Right renal pelvis (tissue), 4 donors: ENCODE data around the gene TARBP1. TPM values are rescaled to one million over a fixed set of nuclear protein-coding genes. Genes with fewer than 3 reads are reported as not detected.
"Not testable (repeated sequence)": the region's sequence is repeated elsewhere in the genome, so short reads cannot be mapped to it uniquely, and the experiment has no call there.

Experiments
- DNase-seq, 4 donors: peaks; one replicate each; pipeline ENCODE4 v3.0.0-alpha.2; 2013; ENCODE audit warnings: low read depth in 4 of 4, low spot score in 3 of 4, missing footprints in 1 of 4
- polyA plus RNA-seq, 4 donors: library from polyadenylated mRNA; unstranded; fragments of 120-200 nt; gene quantifications; one replicate each; pipeline ENCODE4 v1.2.1, GENCODE V29; 2013; ENCODE audit not compliant: insufficient read length in 4 of 4

Gene TARBP1
- polyA plus RNA-seq, 4 donors, result 44.3 to 64.1 (median 50.4) TPM

DNA sequence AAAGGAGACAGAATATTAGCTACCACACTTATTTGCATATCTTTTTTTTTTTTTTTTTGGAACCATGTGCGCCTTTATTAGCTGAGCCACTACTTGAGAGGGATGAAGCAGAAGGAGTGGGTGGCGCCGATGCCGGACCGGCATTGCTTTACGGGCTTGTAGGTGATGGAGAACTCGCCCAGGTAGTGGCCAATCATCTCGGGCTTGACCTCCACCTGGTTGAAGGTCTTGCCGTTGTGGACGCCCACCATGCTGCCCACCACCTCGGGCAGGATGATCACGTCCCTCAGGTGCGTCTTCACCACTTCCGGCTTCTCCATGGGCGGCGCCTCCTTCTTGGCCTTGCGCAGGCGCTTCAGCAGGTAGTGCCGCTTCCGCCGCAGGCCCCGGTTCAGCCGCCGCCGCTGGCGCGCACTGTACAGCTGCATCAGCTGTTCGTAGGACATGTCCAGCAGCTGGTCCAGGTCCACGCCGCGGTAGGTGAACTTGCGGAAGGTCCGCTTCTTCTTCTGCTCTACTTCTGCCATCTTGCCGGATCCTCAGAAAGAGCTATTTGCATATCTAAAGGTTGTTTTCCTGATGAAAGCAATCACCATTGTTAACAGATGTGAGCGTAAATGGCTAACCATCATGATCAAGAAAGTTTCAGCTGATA, 122.2 kb downstream of the TARBP1 start:
- not testable (repeated sequence) for DNase-seq

DNA sequence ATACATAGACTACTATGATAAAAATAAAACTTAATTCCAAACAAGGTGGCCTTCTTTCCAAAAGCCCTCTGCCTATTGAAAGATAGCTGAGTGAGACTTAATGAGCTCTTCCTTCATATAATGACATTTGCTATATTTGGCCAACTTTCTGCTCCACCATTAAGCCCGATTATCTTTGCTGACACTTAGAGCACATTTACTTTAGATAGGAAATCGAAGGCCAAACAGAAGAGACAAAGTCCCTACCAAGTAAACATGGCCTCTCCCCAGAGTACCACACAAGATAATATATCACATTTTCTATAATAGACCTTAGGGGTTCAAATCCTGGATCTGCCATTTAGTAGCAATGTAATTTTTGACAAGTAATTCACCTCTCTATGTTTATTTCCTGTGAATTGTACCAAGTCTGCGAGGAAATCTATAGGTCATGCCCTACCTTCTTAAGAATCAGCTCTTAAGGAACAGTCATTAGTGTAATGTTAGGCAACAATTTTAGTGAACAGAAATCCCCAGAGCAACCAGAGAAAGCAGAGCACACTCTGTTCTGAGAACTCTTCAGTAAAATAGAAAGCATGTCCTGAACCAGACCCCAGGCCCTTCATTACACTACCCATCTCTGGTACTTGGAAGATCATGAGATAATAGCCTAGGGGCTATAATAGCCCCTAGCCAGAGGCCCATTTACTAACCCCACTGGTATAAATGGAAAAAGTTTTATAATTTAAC, 123.0 kb downstream of the TARBP1 start:
- DNase-seq, result no peak

DNA sequence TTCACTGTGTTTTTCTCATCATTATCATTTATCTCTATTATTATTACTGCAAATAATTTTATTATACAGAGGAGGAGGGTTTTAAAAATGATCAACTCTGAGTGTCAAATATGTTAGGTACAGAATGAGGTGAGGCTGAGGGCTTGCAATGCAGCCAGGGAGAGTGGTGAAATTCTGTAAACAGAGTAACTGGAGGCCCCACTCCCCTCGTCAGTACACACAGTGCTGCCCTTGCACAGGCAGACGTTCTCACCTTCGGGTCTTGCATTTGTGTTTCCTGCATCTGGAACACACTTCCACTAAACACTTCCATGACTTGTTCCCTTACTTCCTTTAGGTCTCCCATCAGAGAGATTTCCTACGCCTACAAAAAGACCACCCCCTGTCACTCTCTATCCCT, 130.0 kb downstream of the TARBP1 start:
- no peak for DNase-seq

DNA sequence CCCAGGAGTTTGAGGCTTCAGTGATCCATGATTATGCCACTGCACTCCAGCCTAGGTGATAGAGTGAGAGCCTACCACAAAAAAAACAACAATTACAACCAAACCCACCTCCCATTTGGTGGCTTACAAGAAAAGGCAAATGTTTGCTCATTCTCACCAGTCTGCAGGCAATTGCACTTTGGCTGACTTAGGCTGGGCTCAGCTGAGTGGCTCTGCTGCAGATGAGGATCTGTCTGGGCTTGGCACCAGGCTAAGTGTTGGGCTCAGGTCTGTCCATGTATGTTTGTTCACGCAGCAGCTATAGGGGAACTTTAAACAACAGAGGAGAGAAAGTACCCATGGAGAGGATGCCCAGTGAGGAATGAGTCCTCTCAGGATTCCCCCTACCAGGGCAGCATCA, 133.7 kb downstream of the TARBP1 start:
- no peak for DNase-seq

DNA sequence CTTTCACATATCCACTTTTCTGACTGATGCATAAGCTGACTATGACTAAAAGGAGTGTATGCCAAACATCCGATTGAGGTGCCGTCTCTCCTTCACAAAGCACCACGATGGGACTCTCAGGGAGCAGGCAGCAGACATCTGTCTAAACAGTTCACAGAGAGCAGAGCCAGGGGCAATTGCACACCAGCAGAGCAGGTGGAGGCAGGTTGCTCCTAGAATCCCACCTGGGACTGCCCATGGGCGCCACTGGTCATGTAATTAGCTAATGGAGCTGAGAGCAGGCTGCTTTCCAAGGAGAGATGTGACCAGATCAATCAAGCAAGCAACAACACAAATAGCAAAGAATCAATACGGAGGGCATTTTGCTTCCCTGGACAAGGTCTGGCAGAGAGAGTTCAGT, 136.2 kb downstream of the TARBP1 start:
- no peak for DNase-seq

Other genes with a start within 250 kb of the TARBP1 start
- 10 to 100 TPM; 33.1 to 40.7 (median 37.8) TPM for gene COA6, start 105.7 kb downstream of the TARBP1 start, polyA plus RNA-seq
- 100 to 1,000 TPM; 151 to 163 (median 159) TPM for gene IRF2BP2, start 131.0 kb upstream of the TARBP1 start, polyA plus RNA-seq